GM23248 (cell line): ENCODE results near the gene PPY.

ENCODE experiments used
- EZH2 ChIP-seq: fragments of 200-600 bp; sonication (generic); IDR thresholded peaks from 2 replicates; pipeline ENCODE4 v1.6.1; 2018; ENCODE audit warnings: antibody characterized with exemption, mild to moderate bottlenecking; ENCODE audit not compliant: insufficient read depth, poor library complexity, severe bottlenecking
- EZH2phosphoT487 ChIP-seq: fragments of 200-600 bp; sonication (generic); IDR thresholded peaks from 2 replicates; pipeline ENCODE4 v1.6.1; 2018; ENCODE audit warnings: antibody characterized with exemption, moderate library complexity, mild to moderate bottlenecking, low read depth; ENCODE audit not compliant: insufficient read depth

GRCh38 chr17:43917348-43918025 lies 24.8 kb downstream of the PPY start:
- TF ChIP-seq EZH2: no peak
- TF ChIP-seq EZH2phosphoT487: no peak
